Stimulated activated CD8-positive, alpha-beta memory T cell treated with anti-CD3 and anti-CD28 coated beads, Interleukin-4, amount 100 ng/mL, for 1 hour (primary cell): ENCODE measurements around the gene PCDHGC5.

Source experiments
- DNase-seq, 2 donors: peaks; one replicate each; pipeline ENCODE4 v3.0.0-alpha.2; 2020; ENCODE audit warnings: low read depth in 2 of 2, low spot score in 1 of 2

Gene PCDHGC5

DNA sequence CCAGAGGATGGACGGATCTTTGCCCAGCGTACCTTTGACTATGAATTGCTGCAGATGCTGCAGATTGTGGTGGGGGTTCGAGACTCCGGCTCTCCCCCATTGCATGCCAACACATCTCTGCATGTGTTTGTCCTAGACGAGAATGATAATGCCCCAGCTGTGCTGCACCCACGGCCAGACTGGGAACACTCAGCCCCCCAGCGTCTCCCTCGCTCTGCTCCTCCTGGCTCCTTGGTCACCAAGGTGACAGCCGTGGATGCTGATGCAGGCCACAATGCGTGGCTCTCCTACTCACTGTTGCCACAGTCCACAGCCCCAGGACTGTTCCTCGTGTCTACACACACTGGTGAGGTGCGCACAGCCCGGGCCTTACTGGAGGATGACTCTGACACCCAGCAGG lies 1.9 kb downstream of the PCDHGC5 start:
- DNase-seq: no peak

DNA sequence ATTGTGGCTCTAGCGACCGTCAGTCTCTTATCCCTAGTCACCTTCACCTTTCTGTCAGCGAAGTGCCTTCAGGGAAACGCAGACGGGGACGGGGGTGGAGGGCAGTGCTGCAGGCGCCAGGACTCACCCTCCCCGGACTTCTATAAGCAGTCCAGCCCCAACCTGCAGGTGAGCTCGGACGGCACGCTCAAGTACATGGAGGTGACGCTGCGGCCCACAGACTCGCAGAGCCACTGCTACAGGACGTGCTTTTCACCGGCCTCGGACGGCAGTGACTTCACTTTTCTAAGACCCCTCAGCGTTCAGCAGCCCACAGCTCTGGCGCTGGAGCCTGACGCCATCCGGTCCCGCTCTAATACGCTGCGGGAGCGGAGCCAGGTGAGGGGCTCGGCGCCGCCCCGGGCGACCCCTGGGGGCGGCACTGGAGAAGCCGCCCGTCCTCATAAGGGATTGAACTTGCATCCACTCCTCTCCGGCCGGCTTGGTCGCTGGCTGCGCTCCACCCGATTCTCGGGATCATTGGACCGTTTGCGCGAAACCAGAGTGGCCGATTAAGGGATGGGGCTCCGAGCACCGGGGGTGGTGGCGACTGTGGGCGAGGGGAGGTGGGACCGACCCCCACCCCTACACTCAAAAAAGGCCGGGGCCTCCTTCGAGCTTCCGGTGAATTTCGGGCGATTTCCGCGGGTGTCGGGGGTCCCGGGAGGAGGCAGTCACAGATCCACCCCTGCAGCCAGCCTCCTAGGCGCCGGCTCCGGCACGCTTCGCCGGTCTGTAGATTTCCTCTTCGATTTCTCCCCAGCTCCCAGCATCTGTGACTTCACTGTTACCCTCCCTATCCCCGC lies 2.7 kb downstream of the PCDHGC5 start:
- no peak for DNase-seq

DNA sequence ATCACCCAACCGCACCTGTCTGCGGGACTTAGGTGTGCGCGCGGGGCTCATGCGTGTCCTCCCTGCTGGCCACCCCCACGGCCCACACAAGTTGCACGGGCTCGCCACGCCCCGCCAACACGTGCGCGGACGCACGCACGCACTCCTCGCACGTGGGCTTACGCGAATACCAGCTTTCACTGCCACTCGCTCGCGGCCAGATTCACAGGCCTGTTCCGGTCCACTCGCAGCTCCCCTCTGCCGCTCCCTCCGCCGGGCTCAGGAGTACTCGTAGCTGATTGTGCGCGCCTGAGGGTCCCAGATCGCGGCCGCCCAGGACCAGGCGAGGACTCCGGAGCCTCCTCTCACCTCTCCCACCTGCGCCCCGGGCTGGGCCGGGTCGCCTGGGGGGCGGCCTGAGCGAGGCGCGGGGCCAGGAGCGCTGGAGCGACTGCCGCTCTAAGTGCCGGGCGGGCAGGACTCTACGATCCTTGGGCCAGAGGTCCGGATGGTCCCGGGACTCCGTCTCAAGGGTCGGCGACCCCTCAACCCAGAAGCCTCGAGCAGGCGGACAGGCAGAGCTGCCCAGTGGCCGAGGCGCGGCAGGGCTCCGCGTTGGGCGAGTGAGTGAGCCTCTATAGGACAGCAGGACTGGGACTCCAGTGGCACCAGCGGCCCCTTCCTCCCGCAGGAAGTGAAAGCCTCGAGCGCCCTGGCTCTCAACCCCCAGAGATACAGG lies 3.4 kb downstream of the PCDHGC5 start:
- DNase-seq: no peak

DNA sequence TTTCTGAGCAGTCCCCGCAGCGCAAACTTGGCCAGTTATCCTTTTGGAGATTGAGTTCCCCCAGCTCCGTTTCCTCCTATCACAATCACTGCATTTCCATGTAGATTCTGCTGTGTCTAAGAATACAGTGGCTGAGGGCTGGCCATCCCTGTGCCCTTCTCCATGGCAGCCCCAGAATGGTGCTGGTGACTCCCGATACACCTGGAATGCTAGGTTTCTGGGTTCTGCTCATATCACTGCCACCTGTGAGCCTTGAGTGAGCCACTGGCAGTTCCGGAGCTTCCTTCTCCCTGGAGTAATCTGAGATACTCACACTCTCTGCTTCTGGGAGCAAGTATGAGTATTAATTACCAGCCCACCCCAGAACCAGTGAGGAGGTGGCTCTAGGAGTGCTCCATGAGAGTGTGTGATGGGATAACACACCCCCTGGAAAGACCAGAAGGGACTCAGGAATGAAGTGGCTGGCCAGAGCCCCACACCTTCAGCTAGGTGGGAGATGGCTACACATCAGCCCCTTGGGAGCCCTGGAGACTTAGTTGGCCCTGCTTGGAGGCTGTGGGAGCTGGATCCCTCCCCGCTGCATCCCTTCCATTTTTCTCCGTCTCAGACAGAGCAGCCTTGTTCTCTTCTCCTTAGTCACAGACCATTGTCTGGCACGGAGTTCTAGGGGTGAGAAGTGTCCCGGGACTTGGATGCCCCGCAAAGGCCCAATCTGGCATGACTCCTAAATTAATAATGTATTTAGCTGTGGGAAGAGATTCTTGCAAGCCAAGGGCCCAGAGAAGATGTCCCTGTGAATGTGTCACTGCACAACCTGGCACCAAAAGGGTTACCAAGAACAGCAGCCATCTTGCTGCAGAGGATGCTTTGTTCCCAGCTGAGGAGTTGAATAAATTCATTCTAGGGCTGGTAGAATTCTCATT lies 4.9 kb downstream of the PCDHGC5 start:
- no peak for DNase-seq

GRCh38 chr5:141494761-141495452 lies 6.0 kb downstream of the PCDHGC5 start:
- no peak for DNase-seq

DNA sequence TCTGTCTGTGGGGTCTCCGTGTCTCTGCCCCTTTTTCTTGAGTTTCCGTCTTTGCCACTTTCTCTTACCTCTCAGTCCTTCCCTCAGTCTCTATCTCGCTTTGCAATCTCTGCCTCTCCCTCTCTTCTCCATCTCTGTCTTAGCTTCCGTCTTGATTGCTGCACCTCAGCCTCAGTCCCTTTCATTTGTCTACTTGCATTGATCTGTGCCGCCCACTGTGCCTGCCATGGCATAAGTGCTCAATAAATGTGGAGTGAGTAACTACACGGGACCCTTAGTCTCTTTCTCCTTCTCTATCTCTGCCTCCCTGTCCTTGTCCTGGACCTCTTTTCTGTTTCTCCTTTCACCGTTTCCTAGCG lies 6.6 kb downstream of the PCDHGC5 start:
- no peak for DNase-seq

GRCh38 chr5:141496038-141496437 lies 7.2 kb downstream of the PCDHGC5 start:
- no peak for DNase-seq

GRCh38 chr5:141501761-141502160 lies 12.9 kb downstream of the PCDHGC5 start:
- no peak for DNase-seq

- no peak for DNase-seq
Observed at GRCh38 chr5:141503681-141504080, 14.8 kb downstream of the PCDHGC5 start.

GRCh38 chr5:141504216-141504615 lies 15.3 kb downstream of the PCDHGC5 start:
- DNase-seq: no peak

DNA sequence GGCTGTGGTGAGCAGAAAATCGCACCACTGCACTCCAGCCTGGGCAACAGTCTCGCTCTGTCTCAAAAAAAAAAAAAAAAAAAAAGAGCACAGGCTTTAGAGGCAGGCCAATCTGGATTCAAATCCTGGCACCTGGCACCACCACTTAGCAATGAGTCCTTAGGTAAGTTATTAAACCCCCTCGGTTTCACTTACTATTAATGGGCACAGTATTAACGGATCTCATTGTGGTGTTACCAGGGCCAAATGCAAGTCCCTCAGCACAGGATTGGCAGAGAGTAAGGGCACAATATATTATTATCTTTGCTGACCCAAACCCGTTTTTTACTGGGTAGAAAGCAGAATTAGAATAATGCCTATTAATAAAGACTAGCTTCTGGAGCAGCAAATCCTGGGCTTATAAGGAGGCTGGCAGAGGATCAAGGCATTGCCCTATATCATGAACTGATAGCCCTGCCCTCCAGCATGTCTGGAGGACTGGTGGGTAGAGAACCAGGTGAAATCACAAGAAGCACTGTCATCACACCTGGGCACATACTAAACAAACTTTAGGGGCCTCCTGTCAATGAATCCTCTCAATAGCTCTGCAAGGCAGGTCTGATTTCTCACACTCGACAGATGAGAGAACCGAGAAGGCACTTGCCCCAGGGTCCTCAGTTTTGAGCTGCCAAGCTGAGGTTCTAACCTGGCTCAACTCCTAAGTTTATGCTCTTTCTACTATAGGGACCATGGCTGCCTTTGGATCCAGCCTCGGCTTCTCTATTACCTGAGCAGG lies 17.7 kb downstream of the PCDHGC5 start:
- no peak for DNase-seq

GRCh38 chr5:141507387-141508091 lies 18.7 kb downstream of the PCDHGC5 start:
- no peak for DNase-seq

DNA sequence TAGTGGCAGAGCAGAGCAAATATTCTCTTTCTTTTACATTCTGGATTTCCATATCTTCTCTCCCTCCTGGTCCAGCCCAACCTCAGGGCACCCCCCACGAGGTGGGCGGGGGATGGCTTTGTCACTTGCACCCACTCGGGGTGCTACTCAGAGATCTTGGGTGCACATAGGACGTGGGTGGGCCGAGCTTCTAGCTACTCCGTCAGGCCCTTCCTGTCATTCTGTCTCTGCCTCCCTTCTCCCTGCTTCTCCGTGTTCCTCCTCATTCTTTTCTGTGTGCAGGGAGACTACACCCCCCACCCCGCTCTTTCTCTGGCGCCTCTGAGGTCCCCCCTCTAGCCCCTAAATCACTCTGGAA lies 19.5 kb downstream of the PCDHGC5 start:
- no peak for DNase-seq

- no peak for DNase-seq
Observed at GRCh38 chr5:141508798-141509611, 20.1 kb downstream of the PCDHGC5 start.

- DNase-seq: no peak
Observed at GRCh38 chr5:141510160-141510559, 21.3 kb downstream of the PCDHGC5 start.

DNA sequence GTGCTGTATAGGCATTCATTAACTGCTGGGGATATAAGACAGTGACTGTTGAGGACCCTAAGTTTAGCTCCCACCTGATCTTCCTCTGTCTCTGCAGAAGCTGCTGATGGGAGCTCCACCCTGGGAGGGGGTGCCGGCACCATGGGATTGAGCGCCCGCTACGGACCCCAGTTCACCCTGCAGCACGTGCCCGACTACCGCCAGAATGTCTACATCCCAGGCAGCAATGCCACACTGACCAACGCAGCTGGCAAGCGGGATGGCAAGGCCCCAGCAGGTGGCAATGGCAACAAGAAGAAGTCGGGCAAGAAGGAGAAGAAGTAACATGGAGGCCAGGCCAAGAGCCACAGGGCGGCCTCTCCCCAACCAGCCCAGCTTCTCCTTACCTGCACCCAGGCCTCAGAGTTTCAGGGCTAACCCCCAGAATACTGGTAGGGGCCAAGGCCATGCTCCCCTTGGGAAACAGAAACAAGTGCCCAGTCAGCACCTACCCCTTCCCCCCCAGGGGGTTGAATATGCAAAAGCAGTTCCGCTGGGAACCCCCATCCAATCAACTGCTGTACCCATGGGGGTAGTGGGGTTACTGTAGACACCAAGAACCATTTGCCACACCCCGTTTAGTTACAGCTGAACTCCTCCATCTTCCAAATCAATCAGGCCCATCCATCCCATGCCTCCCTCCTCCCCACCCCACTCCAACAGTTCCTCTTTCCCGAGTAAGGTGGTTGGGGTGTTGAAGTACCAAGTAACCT lies 22.1 kb downstream of the PCDHGC5 start:
- no peak for DNase-seq

DNA sequence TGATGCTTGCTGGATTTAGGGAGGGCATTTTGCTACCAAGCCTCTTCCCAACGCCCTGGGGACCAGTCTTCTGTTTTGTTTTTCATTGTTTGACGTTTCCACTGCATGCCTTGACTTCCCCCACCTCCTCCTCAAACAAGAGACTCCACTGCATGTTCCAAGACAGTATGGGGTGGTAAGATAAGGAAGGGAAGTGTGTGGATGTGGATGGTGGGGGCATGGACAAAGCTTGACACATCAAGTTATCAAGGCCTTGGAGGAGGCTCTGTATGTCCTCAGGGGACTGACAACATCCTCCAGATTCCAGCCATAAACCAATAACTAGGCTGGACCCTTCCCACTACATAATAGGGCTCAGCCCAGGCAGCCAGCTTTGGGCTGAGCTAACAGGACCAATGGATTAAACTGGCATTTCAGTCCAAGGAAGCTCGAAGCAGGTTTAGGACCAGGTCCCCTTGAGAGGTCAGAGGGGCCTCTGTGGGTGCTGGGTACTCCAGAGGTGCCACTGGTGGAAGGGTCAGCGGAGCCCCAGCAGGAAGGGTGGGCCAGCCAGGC lies 23.0 kb downstream of the PCDHGC5 start:
- DNase-seq: no peak

- DNase-seq: peak; percentile 66 to 75
Observed at GRCh38 chr5:141512390-141512910, 23.6 kb downstream of the PCDHGC5 start.
